ENCODE measurements around the gene USP7.
A peak's percentile ranks its signal among the peaks of the same experiment; 100 is the strongest.
"Not testable (repeated sequence)": the region's sequence is repeated elsewhere in the genome, so short reads cannot be mapped to it uniquely, and the experiment has no call there.

Gene USP7

DNA sequence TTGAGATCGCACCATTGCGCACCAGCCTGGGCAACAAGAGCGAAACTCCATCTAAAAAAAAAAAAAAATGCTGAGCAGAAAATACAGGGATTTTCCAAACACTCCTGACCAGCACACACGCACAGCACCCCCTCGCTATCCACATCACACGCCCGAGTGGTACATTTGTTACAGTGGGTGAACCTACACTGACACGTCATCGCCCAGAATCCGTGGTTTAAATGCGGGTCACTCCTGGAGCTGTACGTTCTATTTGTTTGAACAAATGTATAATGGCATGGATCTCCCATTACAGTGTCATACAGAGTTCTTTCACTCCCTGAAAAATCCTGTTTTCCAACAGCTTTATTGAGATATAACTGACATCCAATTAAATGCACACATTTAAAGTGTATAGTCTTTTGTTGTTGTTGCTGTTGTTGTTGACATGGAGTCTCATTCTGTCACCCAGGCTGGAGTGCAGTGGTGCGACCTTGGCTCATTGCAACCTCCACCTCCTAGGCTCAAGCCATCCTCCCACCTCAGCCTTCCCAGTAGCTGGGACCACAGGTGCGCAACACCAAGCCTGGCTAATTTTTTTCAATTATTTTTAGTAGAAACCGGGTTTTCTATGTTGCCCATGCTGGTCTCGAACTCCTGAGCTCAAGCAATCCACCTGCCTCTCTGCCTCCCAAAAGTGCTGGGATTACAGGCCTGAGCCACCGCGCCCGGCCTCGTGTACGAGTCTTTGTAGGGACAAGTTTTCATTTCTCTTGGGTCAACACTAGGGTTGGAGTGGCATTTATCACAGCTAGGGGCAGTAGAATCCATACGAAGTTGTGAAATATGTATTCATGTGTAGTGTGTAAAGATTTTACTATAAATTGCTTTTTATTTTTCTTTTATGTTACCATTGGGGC, 90.5 kb downstream of the USP7 start:
- Histone ChIP-seq H3K9me3 (ENCODE audit: control insufficient read depth, insufficient read depth, low read depth, low read length) (no peaks in the 10 kb centered on the region), H3K4me3 (ENCODE audit: low read depth, low read length) (no peak overlapping the region), H3K4me1 (ENCODE audit: control insufficient read depth, insufficient read depth, low read length) (peaks cover 7% of the 10 kb centered on the region), H3K27ac (ENCODE audit: low read depth, low read length) (no peak overlapping the region), H3K27me3 (ENCODE audit: control insufficient read depth, insufficient read depth, low read length) (no peaks in the 10 kb centered on the region), H3K9ac (ENCODE audit: low read length) (no peak overlapping the region), H3K36me3 (ENCODE audit: control insufficient read depth, insufficient read depth, low read length) (no peaks in the 10 kb centered on the region)

DNA sequence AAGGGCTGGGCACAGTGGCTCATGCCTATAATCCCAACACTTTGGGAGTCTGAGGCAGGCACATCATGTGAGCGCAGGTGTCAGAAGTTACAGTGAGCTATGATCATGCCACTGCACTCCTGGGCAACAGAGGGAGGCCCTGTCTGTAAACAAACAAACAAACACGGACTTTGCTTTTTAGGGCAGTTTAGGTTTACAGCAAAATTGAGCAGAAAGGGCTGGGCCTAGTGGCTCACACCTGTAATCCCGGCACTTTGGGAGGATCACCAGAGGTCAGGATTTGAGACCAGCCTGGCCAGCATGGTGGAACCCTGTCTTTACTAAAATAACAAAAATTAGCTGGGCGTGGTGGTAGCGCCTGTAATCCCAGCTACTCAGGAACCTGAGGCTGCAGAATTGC, 91.6 kb downstream of the USP7 start:
- no peak overlapping the region for H3K4me3 ChIP-seq (ENCODE audit: low read depth, low read length)
- H3K27me3 ChIP-seq (ENCODE audit: control insufficient read depth, insufficient read depth, low read length), result no peaks in the 10 kb centered on the region
- no peak overlapping the region for H3K9ac ChIP-seq (ENCODE audit: low read length)
- H3K4me1 ChIP-seq (ENCODE audit: control insufficient read depth, insufficient read depth, low read length), result 0 out of 2 replicates have a peak, but pooled peaks cover 3% of the 10 kb centered on the region
- no peak overlapping the region for H3K27ac ChIP-seq (ENCODE audit: low read depth, low read length)
- no peaks in the 10 kb centered on the region for H3K9me3 ChIP-seq (ENCODE audit: control insufficient read depth, insufficient read depth, low read depth, low read length)
- H3K36me3 ChIP-seq (ENCODE audit: control insufficient read depth, insufficient read depth, low read length), result no peaks in the 10 kb centered on the region

DNA sequence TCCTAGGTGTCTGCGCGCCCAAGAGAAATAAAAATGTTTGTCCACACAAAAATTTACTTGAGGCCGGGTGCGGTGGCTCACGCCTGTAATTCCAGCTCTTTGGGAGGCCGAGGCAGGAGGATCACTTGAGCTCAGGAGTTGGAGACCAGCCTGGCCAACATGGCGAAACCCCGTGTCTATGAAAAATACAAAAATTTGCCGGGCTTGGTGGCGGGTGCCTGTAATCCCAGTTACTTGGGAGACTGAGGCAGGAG, 93.8 kb downstream of the USP7 start:
- H3K9ac ChIP-seq (ENCODE audit: low read length), result not testable (repeated sequence)
- peaks cover 16% of the 10 kb centered on the region for H3K4me1 ChIP-seq (ENCODE audit: control insufficient read depth, insufficient read depth, low read length)

DNA sequence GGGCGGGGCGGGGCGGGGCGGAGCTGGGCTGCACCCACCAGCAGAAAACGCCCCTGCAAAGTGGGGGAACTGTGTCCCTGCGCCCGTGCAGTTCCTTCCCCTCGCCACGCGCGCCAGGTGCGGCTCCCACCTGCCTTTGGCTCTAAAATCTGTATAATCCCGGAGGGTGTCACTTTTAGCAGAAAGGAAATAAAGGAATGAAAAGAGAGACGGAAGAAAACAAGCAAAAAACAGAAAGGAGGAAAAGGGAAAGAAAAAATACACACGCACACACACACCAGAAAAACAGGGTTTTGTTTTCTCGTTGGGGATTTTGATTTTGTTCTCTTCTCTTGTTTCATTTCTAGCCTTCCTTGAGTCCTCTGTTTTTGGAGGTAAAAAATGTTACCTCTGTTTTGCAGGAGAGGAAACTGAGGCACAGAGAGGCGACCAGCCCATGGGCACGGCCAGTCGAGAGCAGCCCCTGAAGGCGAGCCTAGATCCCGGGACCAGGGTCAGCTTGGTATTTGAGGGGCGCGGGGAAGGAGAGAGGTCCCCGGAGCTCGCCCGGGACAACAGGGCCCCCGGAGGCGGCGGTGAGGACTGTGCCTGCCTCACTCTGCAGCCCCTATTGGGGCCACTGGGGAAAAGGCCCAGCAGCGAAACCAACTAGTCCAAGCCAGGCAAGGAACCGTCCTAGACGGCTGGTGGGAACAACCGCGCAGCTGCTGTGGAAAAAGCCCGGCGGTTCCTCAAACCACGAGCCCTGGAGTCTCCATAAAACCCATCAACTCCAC, 94.3 kb downstream of the USP7 start:
- no peaks in the 10 kb centered on the region for H3K36me3 ChIP-seq (ENCODE audit: control insufficient read depth, insufficient read depth, low read length)
- H3K27ac ChIP-seq (ENCODE audit: low read depth, low read length), result no peak overlapping the region; the same call in 1 of the 2 replicates
- no peaks in the 10 kb centered on the region for H3K9me3 ChIP-seq (ENCODE audit: control insufficient read depth, insufficient read depth, low read depth, low read length)
- H3K9ac ChIP-seq (ENCODE audit: low read length), result peak overlapping the region; percentile 6
- H3K4me1 ChIP-seq (ENCODE audit: control insufficient read depth, insufficient read depth, low read length), result peaks cover 21% of the 10 kb centered on the region
- H3K27me3 ChIP-seq (ENCODE audit: control insufficient read depth, insufficient read depth, low read length), result no peaks in the 10 kb centered on the region
- peak overlapping the region; percentile 66 for H3K4me3 ChIP-seq (ENCODE audit: low read depth, low read length)

More for the DNA sequence above, 93.8 kb downstream of the USP7 start:
- not testable (repeated sequence) for H3K9me3 ChIP-seq (ENCODE audit: control insufficient read depth, insufficient read depth, low read depth, low read length); H3K4me3 ChIP-seq (ENCODE audit: low read depth, low read length); H3K27me3 ChIP-seq (ENCODE audit: control insufficient read depth, insufficient read depth, low read length); H3K27ac ChIP-seq (ENCODE audit: low read depth, low read length); H3K36me3 ChIP-seq (ENCODE audit: control insufficient read depth, insufficient read depth, low read length)

DNA sequence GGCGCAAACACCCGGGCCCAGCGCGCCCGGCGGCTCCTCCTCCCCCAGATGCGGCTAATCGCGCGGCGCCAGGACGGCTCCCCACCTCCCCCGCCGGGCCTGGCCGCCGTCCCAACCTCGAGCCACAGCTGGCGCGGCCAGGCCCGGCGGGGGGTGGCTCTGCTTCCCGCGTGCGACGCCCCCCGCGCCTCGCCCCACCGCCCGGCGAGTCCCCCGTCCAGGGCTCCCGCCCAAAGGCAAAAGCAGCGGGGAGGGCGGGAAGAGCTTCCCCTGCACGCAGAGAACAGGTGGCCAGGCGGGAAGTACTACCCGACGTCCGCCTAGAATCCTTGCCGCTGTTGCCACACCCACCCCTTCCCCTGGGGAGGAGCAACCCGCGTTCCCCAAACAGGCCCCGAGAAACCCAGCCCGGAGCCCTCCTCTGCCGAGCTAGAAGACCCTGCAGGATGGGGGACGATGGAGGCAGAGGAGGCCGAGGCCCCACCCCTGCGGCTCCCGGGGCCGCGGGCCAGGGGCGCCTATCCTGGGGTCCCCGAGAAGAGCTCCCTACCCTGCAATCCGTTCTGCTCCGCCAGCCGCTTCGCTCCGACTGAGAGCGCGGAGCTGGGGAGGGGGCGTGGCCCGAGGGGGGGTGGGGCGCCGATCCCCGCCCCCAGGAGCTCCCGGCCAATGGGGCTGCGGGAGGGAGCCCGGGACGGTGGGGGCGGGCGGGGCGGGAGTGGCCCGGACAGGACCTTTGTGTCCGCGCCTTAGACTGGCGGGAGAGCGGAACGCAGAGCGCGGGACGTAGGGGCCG, 95.1 kb downstream of the USP7 start, which contains the start of gene CARHSP1:
Gene CARHSP1 (minus strand): TSS at position 591 of the 796 bp plus-strand sequence. CDS start 9,678 bp downstream, outside the sequence.
- Histone ChIP-seq H3K36me3 (ENCODE audit: control insufficient read depth, insufficient read depth, low read length) (peaks cover 5% of the 10 kb centered on the region), H3K27ac (ENCODE audit: low read depth, low read length) (peak within 1 kb of the TSS; percentile 87), H3K9ac (ENCODE audit: low read length) (peak within 1 kb of the TSS; percentile 82), H3K9me3 (ENCODE audit: control insufficient read depth, insufficient read depth, low read depth, low read length) (no peaks in the 10 kb centered on the region), H3K27me3 (ENCODE audit: control insufficient read depth, insufficient read depth, low read length) (no peaks in the 10 kb centered on the region), H3K4me1 (ENCODE audit: control insufficient read depth, insufficient read depth, low read length) (peaks cover 29% of the 10 kb centered on the region), H3K4me3 (ENCODE audit: low read depth, low read length) (peak within 1 kb of the TSS; percentile 74)

DNA sequence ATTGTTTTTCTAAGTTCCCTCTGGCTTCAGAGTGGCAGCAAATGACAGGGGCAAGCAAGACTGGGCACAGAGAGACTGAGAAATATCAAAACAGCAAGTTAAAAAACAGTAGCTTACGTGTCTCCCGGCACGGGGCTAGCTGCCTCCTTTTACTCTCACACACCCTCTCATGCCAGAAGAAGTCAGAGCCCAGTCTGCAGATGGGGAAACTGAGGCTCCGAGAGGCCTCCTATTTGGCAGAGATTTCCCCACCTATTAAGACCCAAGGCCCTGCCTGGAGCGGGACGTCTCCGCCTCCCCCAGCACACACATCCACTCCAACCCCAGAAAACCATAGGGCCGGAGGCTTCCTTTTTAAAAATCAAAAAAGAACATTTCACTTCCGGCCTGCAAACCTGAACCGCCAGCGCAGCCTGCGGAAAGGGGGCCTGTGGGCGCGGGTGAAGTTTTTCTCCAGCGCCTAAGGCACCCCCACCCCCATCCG, 95.7 kb downstream of the USP7 start:
- H3K9me3 ChIP-seq (ENCODE audit: control insufficient read depth, insufficient read depth, low read depth, low read length), result no peaks in the 10 kb centered on the region
- peak overlapping the region; percentile 74 for H3K4me3 ChIP-seq (ENCODE audit: low read depth, low read length)
- peak overlapping the region; percentile 87; the same call in 1 of the 2 replicates for H3K27ac ChIP-seq (ENCODE audit: low read depth, low read length)
- H3K4me1 ChIP-seq (ENCODE audit: control insufficient read depth, insufficient read depth, low read length), result peaks cover 36% of the 10 kb centered on the region
- H3K36me3 ChIP-seq (ENCODE audit: control insufficient read depth, insufficient read depth, low read length), result peaks cover 5% of the 10 kb centered on the region
- H3K27me3 ChIP-seq (ENCODE audit: control insufficient read depth, insufficient read depth, low read length), result no peaks in the 10 kb centered on the region
- peak overlapping the region; percentile 74 for H3K9ac ChIP-seq (ENCODE audit: low read length)

DNA sequence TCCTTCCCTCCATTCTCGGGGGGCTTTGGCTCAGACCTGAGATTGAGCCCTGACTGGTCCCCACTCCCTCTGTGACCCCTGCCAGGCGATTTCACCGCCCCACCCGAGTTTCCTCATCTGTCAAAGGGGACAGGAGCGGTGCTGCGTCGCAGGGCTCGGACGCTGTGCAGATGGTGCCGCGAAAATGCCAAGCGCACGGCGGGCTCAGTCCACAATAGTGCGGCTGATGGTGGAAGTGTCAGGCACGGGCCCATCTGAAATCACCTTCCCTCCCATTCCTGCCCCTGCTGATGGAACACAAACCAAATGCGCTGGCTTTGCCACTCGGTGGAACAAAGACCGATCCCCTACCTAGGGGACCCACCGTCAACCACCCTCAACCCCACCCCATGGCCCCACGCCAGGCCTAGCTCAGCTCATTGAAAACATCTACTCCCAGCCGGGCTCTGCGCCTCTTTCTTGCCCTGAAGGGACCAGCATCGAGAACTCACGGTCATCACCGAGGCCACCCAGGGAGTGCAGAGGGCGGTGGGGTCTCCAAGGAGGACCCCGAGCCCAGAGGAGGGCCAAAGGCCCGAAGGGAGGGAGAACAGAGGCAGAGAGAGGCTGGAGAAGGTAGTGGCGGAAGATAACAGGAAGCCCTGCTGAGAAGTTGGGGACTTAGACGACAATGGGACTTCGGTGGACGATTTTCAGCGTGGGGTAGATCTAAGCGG, 96.3 kb downstream of the USP7 start:
- Histone ChIP-seq H3K9me3 (ENCODE audit: control insufficient read depth, insufficient read depth, low read depth, low read length) (no peaks in the 10 kb centered on the region), H3K4me3 (ENCODE audit: low read depth, low read length) (peak overlapping the region; percentile 74), H3K27me3 (ENCODE audit: control insufficient read depth, insufficient read depth, low read length) (no peaks in the 10 kb centered on the region), H3K4me1 (ENCODE audit: control insufficient read depth, insufficient read depth, low read length) (peaks cover 39% of the 10 kb centered on the region), H3K36me3 (ENCODE audit: control insufficient read depth, insufficient read depth, low read length) (peaks cover 5% of the 10 kb centered on the region), H3K27ac (ENCODE audit: low read depth, low read length) (peak overlapping the region; percentile 87; the same call in 1 of the 2 replicates), H3K9ac (ENCODE audit: low read length) (peak overlapping the region; percentile 74)

DNA sequence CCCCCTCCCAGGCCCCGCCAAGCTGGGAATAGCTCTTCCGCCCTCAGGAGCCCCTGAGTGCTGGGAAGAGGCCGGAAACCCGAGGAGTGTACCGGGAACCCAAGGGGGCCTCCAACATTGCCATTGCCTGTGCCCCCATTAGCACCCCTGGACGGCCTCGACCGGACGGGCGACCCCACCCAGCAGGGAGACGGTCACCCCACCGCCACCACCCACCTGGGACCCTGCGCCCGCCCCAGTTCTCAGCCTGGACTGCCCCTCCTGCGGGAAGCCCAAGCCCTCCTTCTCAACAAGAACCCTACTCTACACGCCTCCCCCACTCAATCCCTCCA, 96.9 kb downstream of the USP7 start:
- Histone ChIP-seq H3K27ac (ENCODE audit: low read depth, low read length) (peak overlapping the region; percentile 35; the same call in 1 of the 2 replicates), H3K4me3 (ENCODE audit: low read depth, low read length) (peak overlapping the region; percentile 74), H3K36me3 (ENCODE audit: control insufficient read depth, insufficient read depth, low read length) (peaks cover 5% of the 10 kb centered on the region), H3K9me3 (ENCODE audit: control insufficient read depth, insufficient read depth, low read depth, low read length) (no peaks in the 10 kb centered on the region), H3K4me1 (ENCODE audit: control insufficient read depth, insufficient read depth, low read length) (peaks cover 39% of the 10 kb centered on the region), H3K27me3 (ENCODE audit: control insufficient read depth, insufficient read depth, low read length) (no peaks in the 10 kb centered on the region), H3K9ac (ENCODE audit: low read length) (peak overlapping the region; percentile 74)

DNA sequence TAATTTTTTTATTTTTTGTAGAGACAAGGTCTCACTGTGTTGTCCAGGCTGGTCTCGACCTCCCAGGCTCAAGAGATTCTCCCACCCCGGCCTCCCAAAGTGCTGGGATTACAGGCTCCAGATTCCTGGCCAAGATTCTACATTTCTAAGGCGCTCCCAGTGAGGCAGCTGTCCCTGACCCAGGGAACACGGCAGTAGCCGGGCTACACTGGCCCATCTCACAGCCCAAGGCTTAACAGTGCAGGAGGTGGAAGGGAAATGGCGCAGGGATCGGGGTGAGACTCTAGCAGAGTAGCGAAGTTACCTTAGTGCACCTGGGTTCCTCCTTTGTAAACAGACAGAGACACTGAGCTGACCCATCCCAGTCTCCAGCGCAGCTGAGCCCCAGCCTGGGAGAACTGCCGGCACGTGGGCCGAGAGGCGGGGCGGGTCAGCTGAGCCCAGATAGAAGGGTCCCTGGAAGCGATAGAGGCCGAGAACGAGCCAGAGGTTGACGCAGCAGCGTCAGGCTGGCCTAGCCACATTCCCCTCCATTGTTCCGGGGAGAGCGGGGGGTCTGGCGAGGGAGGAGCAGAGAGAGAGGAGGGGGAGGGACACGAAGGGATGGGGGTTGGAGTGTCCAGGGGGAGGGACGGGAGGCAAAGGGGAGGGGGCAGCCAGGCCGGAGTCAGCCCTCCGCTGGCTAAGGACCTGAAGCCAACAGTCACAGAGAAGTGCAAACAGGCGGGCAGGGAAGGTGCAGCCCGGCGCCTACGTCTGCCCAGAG, 97.4 kb downstream of the USP7 start:
- H3K9ac ChIP-seq (ENCODE audit: low read length), result peak overlapping the region; percentile 74
- H3K36me3 ChIP-seq (ENCODE audit: control insufficient read depth, insufficient read depth, low read length), result peaks cover 5% of the 10 kb centered on the region
- H3K27me3 ChIP-seq (ENCODE audit: control insufficient read depth, insufficient read depth, low read length), result no peaks in the 10 kb centered on the region
- peak overlapping the region; percentile 74 for H3K4me3 ChIP-seq (ENCODE audit: low read depth, low read length)
- peak overlapping the region; percentile 45; the same call in 1 of the 2 replicates for H3K27ac ChIP-seq (ENCODE audit: low read depth, low read length)
- H3K9me3 ChIP-seq (ENCODE audit: control insufficient read depth, insufficient read depth, low read depth, low read length), result no peaks in the 10 kb centered on the region
- H3K4me1 ChIP-seq (ENCODE audit: control insufficient read depth, insufficient read depth, low read length), result peaks cover 43% of the 10 kb centered on the region

All from HUES6 (cell line).